ENCODE measurements around the gene B4GALNT4.
"Not testable (repeated sequence)": the region's sequence is repeated elsewhere in the genome, so short reads cannot be mapped to it uniquely, and the experiment has no call there.

The B4GALNT4 gene

DNA sequence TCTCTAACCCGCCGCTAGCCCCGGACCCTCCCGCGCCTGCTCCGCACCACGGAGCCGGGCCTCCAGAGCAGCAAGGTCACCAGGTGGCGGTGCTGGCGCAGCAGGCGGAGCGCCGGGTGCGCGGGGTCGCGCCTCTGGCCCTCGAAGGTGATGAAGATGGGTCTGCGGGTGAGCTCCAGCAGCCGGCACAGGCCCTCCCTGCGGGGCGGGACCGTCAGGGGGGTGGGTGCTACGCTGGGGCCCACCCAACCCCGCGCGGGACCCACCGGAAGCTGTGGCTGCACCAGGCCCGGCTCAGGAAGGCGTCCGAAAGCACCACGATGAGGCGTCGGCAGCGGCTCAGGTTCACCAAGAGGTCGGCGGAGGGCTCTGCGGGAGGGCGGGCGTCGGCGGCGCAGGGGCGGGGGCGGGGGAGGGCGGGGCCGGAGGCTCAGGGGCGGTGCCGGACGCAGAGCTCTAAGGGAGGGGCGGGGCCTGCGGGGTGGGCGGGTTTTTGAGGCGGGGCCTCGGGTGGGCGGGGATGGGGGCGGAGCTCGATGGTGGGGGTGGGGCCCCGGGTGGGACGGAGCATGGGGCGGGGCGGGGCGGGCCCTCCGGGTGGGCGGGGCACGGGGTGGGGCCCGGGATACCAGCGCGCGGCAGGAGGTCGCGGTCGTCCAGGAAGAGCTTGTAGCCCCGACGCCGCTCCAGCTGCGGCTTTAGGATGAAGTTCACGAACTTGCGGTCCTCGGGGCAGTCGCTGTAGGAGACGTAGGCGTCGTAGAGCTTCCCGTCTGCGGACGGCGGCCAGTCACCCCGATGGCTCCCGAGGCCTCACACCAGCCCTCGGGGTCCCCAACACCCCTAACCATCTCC lies 37.7 kb downstream of the B4GALNT4 start:
- peak; percentile 87 for DNase-seq (ENCODE audit: low read depth)

DNA sequence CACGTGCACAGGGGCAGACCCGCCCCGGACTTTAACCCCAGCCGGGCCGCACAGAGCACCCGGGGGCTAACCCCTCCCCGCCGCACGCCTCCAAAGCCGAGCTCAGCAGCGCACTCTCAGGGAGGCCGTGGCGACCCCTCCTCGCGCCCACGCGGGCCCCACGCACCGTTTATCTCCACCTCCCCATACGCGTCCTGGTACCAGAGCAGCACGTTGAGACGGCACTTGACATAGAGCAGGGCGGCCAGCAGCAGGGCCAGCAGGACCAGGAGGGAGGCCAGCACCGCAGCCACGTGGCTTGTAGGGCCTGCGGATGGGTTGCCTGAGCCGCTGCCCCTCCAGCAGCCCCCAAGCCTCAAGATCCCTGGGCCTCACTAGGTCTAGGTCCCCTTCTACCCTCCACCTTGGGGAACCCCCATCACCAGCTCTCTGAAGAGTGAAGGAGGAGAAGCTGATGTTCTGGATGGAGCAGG lies 38.4 kb downstream of the B4GALNT4 start:
- no peak for DNase-seq (ENCODE audit: low read depth)

DNA sequence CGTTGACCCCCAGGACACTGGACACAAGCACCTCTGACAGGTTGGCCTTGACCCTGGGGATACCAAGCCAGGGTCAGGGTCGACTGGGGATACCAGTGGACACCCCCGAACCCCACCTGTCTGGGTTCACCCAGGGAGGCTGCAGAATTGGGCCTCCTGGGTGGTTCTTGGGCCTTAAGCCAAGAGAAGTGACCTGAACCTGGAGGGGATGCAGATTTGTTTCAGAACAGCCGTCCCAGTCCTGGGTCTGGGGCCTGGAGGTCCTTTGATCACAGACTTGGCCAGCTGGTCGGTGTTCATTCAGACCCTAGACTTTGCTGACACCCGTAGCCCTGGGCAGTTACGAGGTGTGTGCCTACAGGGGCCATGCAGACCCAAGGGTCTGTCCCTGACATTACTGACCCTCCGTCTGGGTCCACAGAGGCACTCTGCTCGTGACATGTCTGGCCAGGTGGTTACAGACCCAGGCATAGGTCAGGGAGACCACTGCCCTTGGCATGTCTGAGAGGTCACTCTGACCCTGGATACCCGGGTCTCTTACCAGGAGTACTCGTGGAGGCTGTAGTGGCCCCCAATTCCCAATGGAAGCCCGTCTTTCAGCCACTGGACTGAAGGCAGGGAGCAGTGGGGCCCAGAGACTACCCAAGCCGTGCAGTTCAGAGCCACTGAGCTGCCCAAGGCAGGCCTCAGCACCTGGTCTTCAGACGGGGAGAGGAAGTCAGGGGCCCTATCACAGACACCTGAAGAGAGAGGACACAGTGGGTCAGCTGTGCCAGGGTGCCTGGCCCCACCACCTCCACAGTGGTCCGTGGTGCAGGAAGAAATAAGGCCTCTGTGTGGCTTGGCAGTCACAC lies 39.1 kb downstream of the B4GALNT4 start:
- DNase-seq (ENCODE audit: low read depth) = no peak

DNA sequence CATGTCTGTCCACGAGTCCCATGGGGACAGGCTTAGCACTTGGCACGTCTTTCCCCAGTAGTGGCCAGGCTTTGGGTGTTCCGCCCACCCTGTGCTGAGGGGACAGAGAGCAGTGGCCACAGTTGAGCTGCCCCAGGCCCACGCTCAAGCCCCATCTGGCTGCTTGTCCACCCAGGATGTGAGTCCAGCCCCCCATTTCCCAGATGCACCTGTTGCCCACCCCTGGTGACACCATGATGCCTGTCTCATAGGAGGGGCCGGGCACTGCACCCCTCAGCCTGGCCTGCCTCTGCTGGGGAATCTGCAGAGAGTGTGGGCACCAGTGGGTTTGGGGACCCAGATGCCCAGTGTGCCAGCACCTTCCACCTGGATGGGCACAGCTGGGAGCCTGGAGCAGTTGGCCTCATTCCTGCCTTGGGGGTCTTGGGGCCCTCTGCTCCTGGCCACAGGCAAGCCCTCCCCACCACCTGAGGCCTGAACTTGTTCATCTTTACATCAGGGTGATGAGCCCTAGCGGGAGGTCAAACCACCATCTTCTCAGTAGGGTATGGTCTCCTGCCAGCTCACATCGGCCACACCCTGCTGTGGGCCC lies 39.8 kb downstream of the B4GALNT4 start:
- DNase-seq (ENCODE audit: low read depth) = no peak

DNA sequence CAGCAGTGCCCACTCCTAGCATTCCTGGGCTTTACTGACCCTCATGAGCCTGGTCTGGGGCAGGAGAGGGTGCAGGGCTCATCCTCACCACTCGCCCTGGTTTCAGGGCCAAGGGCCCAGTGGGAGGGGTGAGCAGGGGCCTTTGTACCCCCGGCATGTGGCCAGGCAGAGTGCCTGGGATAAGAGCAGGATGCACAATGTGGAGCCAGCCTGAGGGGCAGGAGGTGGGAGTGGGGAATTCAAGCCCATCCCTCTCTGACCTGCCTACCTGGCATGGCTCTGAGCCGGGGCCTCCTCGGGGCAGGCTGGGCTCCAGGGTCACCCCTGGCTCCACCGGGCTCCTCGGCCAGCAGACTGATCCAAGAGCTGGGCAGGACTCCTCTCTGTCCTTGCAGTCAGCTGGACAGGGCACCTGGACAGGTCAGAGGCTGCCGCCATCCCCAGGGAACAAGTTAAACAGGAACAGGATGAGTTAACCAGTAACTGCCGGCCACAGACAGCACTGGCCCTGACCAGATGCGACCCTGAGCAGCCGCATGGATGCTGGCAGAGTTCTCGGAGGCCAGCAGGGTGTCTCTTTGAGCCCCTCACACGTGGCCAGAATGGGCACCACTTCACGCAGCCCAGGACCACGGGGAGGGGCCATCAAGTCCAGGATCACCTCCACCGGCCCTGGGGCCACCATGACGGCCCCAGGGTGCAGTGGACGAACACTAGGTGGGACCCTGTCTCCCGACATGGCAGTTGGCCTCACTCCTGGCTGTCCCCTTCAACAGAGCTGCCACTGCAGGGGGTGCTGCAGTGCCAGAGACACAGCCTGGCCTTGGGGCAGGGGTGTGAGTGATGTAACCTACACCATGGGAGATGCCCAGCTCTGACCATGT lies 40.5 kb downstream of the B4GALNT4 start:
- no peak for DNase-seq (ENCODE audit: low read depth)

DNA sequence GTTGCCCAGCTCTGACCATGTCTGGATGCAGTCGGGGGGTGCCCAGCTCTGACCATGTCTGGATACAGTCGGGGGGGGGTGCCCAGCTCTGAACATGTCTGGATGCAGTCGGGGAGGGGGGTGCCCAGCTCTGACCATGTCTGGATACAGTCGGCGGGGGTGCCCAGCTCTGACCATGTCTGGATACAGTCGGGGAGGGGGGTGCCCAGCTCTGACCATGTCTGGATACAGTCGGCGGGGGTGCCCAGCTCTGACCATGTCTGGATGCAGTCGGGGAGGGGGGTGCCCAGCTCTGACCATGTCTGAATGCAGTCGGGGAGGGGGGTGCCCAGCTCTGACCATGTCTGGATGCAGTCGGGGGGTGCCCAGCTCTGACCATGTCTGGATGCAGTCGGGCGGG lies 41.4 kb downstream of the B4GALNT4 start:
- not testable (repeated sequence) for DNase-seq (ENCODE audit: low read depth)

DNA sequence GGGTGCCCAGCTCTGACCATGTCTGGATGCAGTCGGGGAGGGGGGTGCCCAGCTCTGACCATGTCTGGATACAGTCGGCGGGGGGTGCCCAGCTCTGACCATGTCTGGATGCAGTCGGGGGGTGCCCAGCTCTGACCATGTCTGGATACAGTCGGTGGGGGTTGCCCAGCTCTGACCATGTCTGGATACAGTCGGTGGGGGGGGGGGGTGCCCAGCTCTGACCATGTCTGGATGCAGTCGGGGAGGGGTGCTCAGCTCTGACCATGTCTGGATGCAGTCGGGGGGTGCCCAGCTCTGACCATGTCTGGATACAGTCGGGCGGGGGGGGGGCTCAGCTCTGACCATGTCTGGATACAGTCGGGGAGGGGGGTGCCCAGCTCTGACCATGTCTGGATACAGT lies 42.2 kb downstream of the B4GALNT4 start:
- not testable (repeated sequence) for DNase-seq (ENCODE audit: low read depth)

DNA sequence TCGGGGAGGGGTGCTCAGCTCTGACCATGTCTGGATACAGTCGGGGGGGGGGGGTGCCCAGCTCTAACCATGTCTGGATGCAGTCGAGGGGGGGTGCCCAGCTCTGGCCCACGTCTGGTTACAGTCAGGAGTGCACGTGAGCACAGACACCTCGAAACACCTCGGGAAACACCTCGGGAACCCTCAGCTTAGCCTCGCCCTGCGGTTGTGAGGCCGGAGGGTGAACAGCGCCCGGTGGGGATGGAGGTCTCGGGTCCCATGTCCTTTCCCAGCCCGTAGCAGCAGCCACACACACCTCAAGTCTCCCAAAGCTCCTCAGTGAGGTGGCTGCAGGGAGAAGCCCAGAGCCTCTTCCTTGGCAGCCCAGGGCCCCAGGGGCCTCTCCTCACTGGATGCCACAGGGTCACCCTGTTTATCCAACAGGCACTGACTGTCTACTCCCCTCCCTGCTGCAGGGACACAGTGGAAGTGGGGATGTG lies 43.4 kb downstream of the B4GALNT4 start:
- DNase-seq (ENCODE audit: low read depth) = no peak

DNA sequence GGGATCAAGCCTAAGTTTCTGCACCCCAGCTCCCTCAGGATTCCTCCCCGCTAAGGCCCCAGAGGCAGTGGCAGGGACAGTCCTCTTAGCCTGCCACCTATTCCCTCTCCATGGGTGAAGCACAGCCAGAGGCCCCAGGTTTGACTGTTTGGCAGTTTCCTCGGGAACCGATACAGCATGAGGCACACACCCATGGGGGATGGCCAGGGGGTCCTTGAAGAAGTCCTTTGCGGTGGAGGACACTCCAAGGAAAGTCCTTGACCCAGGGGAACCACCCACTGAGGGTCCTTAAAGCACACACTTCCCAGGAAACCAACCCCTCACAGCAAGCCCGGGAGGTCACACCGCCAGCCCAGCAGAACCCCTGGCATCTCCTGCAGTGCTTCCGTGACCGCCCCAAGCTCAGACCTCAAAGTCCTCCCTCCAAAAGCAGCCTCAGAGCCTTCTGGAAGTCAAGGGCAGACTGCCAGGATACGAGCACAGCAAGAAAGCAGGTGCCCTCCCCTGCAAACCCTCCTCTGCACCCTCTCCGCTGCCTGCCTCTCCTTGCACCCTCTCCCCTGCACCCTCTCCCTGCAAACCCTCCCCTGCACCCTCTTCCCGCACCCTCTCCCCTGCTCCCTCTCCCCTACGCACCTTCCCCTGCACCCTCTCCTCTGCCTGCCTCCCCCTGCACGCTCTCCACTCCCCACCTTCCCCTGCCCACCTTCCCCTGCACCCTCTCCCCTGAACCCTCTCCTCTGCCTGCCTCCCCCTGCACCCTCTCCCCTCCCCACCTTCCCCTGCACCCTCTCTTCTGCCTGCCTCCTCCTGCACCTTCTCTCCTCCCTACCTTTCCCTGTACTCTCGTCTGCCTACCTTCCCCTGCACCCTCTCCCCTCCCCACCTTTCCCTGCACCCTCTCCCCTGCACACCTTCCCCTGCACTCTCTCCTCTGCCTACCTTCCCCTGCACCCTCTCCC lies 44.1 kb downstream of the B4GALNT4 start:
- no peak for DNase-seq (ENCODE audit: low read depth)

DNA sequence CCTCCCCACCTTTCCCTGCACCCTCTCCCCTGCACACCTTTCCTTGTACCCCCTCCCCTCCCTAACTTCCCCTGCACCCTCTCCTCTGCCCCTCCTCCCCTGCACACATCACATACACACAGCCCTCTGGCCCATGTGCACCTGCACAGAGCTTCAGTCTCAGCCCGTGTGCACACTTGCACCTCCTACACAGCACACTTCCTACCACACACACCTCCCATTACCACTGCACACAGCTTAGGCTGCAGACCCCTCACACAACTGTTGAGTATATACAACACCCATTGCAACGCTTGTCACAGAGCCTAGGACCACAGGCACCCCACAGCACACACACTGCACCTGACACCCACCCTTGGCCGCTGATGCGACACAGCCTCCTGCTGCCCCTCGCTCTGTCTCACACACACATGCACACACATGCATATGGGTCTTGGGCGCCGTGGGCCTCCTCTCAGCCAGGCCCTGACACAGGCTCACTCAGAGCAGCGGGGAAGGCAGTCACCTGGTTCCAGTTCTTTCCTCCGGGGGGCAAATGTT lies 45.1 kb downstream of the B4GALNT4 start:
- no peak for DNase-seq (ENCODE audit: low read depth)

DNA sequence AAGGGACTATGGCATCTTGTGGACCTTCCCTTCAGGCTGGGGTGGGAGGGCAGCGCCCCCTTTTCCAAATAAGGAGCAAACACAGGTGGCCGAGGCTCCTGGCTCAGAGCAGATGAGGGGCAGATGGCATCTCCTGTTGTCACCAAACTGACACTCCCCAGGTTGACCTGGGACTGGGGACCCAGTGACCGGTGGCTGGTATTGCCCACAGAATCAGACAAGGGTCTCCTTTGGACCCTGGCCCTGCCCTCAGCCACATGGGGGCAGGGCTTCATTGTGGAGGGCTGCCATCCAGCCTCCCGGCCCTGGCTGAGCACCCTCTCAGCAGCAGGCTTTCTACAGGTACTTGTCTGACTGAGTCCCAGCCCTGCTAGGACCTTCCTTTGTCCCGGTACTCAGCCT lies 46.3 kb downstream of the B4GALNT4 start:
- DNase-seq (ENCODE audit: low read depth) = no peak

DNA sequence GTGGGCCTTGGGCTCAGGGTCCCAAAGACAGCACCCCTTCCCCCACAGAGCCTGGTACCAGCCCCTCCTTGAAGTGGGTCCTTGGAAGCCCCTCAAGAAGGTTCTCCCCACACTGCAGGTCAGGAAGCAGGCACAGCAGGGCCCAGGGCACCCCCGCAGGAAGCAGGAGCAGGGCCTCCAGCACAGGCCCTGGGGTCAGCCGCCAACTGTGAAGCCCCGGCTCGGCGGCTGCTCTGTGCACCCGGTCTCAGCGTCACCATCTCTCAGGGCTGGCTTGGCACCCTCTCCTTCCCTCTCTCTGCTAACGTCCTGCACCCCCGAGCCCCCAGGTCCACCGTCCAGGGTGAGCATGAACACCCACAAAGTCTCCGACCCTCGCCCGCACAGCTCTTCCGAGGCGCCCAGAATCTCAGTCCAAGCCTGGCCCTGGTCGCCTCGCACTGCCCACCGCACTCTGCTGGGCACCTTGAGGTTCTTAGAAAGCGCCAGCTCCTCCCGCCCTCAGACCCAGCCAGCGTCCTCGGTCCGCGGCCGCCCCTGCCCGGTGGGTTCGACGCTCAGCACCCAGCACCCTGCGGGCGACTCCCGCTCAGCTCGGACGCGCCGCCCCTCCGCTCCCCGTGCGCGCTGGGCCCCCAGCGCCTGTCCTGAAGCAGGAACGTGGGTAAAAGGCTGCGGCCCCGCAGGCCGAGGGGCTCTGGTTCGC lies 46.9 kb downstream of the B4GALNT4 start:
- no peak for DNase-seq (ENCODE audit: low read depth)

DNA sequence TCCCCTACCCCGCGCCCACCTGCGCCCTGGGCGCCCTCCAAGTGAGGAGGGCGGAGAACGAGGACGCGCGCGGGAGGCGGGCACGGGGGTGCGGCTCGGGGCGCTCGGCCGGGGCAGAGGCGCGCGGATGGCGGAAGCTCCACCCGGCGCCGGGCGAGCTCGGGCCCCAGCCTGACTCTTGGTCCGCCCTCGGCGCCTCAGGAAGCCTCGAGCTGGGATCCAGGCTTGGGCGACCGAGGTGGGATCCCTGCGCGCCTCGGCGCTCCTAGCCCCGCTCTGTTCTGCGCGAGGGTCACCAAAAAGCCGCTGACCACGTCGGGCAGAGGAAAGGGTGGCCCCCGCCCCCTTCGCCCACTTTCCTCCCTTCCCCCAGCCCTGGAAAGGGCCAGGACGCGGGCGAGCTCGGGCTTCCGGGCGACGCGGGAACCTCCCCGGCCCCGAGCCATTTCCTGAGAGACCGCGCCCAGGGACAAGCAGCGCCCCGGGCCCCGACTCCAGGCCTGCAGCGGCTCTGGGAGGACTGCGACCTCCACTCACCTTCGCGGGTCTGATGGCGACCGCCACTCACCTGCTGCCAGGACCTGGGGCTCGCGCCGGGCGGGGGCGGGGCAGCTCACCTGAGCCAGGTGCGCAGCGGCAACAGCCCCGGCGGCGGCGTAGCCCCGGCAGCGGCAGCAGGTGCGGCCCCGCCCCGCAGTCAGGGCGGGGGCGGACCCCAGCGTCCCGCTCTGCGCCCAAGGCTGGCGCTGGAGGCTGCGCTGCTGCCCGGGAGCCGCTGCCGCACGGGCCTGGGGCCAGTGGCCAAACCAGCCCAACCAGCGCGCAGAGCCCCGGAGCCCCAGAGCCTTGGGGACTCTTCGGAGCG lies 47.7 kb downstream of the B4GALNT4 start:
- DNase-seq (ENCODE audit: low read depth) = no peak

DNA sequence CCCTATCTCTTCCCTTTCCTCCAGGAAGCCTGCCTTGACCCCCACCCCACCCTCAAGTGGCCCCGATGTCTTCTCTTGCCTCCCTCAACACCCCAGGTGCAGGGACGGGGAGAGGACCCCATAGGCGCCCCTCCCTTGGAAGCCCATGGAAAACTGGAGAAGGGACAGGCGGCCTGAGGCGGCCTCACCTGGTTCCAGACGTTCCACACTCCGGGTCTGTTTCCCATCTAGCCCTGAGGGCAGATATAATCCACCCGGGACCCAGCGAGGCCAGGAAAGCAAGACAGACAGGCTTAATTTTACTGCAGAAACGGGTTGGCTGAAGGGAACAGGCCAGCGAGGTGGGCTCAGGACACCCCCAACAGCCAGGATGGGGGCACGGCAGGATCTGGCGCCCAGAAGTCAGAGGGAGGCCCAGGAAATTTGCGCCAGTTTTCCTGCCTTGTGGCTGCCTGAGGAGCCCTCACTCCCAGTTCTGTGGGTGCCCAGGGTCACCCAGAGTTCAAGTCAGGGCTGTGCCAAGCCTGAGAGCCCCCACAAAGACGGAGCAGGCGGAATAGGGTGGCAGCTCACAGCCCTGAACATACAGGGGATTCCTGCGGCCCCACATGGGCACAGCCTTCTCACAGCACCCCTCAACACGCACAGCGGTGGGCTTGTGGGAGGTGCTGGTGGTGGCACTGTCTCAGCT lies 48.5 kb downstream of the B4GALNT4 start:
- DNase-seq (ENCODE audit: low read depth) = no peak

DNA sequence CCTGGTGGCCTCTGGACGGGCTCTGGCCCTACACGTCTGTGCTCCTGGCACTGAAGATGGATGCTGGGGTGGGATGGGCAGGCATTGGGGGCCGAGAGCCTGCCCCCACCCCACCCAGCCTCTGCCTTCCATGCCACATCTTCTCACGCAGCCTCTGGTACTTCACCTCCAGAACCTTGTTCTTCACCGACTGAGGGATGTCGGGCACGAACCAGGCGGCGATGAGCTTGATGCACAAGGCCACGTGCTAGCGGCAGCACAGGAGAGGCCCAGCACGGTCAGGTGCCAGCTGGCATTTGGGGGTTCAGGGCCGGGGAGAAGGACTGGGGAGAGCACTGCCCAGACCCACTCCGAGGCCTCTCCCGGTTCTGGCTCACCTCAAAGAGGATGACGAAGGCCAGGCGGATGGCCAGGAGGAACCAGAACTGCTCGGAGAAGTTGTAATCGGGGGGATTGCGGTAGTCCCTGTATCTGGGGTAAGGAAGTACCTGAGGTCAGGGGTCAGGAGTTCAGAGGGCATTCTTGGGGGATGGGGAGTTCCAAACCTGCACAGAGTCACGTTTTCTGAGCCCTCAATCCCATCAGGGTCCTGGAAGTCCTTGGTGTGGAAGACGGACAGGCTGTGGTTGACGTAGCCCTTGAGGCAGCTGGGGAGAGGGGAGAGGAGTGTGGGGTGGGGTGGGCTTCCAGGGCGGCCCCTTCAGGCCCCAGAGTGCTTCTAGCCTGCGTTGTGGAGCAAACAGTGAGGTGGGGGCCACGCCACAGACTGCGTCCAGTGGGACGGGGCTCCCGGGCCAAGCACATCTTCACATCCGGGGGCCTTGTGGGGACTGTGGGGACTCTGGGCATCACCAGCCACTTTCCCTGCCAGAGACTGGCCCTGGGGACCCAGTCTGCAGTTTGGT lies 49.3 kb downstream of the B4GALNT4 start:
- no peak for DNase-seq (ENCODE audit: low read depth)

DNA sequence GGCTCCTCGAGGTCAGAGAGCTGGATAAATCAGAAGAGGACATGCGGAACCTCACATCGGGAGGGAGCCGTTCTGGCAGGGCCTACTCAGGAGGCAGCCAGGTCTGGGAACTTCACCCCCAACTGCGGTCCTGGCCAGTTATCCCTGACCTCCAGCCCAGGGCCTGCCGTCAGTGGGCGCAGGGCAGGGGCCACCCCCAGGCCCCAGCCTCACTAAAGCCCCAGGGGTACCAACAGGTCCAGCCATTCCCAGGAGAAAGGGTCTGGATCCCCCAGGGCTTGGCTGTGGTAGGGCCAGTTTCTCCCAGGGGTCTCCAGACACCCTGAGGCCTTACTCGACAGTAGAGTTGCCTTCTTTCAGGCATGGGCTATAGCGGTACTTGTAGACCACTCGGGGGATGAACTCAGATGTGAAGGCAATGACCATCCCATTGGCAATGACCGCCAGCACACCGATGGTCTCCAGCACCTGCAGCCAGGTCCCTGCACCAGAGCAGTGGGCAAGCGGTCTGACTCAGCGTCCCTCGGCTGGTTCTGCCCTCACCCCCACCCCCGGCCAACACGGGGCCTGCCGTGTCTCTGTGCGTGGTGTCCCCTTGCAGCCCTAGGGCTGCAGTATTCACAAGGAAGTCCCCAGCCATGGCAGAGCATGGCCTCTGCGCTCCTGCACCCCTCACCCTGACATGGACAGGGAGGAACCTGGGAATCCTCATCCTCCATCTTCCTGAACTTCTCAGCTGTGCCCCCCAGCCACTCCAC lies 50.1 kb downstream of the B4GALNT4 start:
- no peak for DNase-seq (ENCODE audit: low read depth)
